Measurements from ENCODE around the gene PRUNE2.

The PRUNE2 gene

GRCh38 chr9:76592974-76593347 lies 313.0 kb downstream of the PRUNE2 start:
- no peaks in the 10 kb centered on the region for H3K27me3 ChIP-seq
- H3K27ac ChIP-seq, result peak overlapping the region; percentile 49
- H3K36me3 ChIP-seq, result no peaks in the 10 kb centered on the region
- TF ChIP-seq, protein P1, sequence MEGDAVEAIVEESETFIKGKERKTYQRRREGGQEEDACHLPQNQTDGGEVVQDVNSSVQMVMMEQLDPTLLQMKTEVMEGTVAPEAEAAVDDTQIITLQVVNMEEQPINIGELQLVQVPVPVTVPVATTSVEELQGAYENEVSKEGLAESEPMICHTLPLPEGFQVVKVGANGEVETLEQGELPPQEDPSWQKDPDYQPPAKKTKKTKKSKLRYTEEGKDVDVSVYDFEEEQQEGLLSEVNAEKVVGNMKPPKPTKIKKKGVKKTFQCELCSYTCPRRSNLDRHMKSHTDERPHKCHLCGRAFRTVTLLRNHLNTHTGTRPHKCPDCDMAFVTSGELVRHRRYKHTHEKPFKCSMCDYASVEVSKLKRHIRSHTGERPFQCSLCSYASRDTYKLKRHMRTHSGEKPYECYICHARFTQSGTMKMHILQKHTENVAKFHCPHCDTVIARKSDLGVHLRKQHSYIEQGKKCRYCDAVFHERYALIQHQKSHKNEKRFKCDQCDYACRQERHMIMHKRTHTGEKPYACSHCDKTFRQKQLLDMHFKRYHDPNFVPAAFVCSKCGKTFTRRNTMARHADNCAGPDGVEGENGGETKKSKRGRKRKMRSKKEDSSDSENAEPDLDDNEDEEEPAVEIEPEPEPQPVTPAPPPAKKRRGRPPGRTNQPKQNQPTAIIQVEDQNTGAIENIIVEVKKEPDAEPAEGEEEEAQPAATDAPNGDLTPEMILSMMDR (IDR thresholded peaks at IDR 0.05), result no peak
- peaks cover 50 to 58% of the 10 kb centered on the region in 2 experiments for H3K4me1 ChIP-seq (ENCODE audit: control insufficient read depth in 1 of 2, insufficient read depth in 1 of 2, low read depth in 1 of 2, low read length in 1 of 2)
- H3K4me3 ChIP-seq (ENCODE audit: low read depth in 1 of 2, low read length in 1 of 2), result no peak overlapping the region
- H3K9me3 ChIP-seq, result no peaks in the 10 kb centered on the region

DNA sequence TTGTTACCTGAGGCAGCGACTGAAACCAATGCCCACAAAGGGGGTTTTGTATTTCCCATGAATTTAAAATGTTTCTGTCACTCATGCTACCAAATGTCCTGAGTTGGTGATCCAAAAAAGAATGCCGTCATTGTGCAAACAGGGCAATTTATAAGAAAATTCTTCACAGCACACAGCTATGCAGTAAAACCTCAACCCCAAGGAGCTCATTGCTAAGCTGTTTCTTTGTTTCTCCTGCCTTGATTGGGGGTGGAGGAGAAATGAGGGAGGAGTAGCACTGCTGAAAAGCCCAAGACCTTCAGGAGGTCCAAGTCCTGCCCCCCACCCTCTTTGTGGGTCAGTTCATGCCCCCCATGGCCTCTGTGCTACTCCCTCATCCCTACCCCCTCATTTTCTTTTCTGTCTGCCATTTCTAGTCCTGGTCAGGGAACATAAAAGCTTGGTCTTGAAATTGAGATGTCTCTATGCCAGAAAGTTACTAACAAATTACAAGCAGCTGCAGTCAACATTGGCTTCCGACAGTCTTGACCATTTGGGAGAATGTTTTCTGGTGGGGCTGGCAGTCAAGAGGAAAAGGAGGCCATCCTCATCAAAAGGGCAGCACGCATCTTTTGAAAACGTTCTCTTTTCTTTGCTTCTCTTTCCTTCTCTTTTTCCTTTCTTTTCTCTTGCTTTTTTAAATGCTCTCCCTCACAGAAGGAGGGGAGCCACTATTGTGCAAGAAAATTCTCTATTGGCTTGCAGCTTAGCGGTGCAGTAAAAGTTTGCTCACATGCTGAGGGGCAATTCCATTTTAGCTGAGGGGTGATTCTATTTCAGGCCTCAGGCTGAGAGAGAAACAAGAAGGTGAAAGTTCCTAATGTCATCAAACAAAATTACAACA lies 313.6 kb downstream of the PRUNE2 start:
- Histone ChIP-seq H3K36me3 (no peaks in the 10 kb centered on the region), H3K4me1 (ENCODE audit: control insufficient read depth in 1 of 2, insufficient read depth in 1 of 2, low read depth in 1 of 2, low read length in 1 of 2) (peaks cover 50 to 55% of the 10 kb centered on the region in 2 experiments), H3K27me3 (no peaks in the 10 kb centered on the region), H3K27ac (peak overlapping the region; percentile 49), H3K4me3 (ENCODE audit: low read depth in 1 of 2, low read length in 1 of 2) (no peak overlapping the region), H3K9me3 (no peaks in the 10 kb centered on the region)
- TF ChIP-seq, protein P1 (IDR thresholded peaks at IDR 0.05), result no peak

DNA sequence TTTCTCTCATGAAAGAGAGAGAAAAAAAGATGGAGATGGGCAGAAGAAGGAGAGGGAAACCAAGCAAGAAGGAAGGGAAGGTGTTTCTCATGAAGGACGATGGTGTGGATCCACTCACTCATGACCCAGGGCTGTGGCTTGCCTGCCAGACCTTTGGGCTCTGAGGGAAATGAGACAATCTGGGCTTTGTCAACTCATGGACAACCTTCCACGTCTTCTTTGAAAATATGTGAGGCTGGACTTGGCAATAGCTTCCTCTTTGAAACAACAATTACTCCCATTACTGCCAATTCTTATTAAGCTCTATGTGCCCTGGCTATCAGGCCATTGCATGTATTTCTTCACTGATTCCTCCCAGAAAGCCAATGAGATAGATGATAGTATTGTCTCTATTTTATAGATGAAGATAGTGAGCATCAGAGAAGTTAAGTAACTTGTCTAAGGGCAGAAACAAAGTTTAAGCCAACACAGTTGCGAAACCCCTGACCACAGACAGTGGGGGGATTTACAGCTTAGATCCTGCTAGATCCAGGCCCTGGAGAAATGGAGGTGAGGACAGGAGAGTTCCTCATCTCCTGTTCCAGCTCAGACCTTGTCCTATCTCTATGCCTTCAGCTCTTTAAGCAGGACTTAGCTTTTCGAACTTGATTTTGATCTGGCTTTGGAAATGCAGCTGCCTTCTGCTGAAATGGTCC lies 314.5 kb downstream of the PRUNE2 start:
- H3K4me1 ChIP-seq (ENCODE audit: control insufficient read depth in 1 of 2, insufficient read depth in 1 of 2, low read depth in 1 of 2, low read length in 1 of 2), result peaks cover 42 to 53% of the 10 kb centered on the region in 2 experiments
- H3K4me3 ChIP-seq (ENCODE audit: low read depth in 1 of 2, low read length in 1 of 2), result no peak overlapping the region
- no peaks in the 10 kb centered on the region for H3K36me3 ChIP-seq
- TF ChIP-seq, protein P1 (IDR thresholded peaks at IDR 0.05), result no peak
- H3K27me3 ChIP-seq, result no peaks in the 10 kb centered on the region
- H3K9me3 ChIP-seq, result no peaks in the 10 kb centered on the region
- H3K27ac ChIP-seq, result peak overlapping the region; percentile 29

GRCh38 chr9:76588316-76588715 lies 317.6 kb downstream of the PRUNE2 start:
- TF ChIP-seq, protein P1 (IDR thresholded peaks at IDR 0.05), result no peak
- Histone ChIP-seq H3K36me3 (no peaks in the 10 kb centered on the region), H3K4me1 (ENCODE audit: control insufficient read depth in 1 of 2, insufficient read depth in 1 of 2, low read depth in 1 of 2, low read length in 1 of 2) (peaks cover 49 to 58% of the 10 kb centered on the region in 2 experiments), H3K4me3 (ENCODE audit: low read depth in 1 of 2, low read length in 1 of 2) (no peak overlapping the region), H3K27ac (peak overlapping the region; percentile 19), H3K9me3 (no peaks in the 10 kb centered on the region), H3K27me3 (no peaks in the 10 kb centered on the region)

DNA sequence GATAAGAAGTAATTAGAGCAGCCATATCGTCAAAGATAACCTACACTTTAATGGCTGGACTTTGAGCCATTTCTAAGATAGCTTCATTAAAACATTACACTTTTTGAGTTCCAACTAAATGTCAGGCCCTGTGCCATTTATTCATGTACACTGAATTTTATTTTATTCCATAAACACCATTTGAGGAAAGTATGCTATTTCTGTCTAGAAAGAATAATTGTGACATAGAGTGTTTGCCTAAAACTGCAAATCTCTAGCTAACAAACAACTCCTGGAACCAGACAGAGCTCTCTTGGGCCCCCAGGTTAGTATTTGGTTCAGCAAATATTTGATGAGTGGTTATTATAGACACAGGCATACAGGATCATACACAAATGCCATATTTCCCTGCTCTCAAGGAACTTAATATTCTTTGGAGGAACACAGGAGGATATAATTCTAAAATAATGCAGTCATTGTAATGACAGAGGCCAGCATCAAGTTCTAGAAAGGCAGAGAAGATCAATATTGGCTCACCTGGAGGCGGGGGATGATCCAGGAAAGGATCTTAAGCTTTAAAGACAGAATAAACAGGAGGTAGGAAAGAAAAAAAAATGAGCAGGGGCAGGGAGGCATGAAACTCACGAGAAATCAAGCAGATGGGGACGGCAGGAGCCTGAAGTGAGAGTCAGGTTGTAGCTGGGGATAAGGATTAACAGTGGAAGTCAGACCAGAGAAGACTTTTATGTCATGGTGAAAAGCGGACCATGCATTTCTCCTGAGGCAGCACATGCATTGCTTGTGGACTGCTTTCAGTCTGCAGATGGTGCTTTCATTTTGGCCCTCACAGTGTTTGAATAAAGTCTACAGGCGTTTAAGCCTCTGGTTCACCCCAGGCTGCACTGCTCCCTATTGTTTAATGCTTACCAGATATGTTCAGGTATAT lies 319.3 kb downstream of the PRUNE2 start:
- TF ChIP-seq, protein P1 (IDR thresholded peaks at IDR 0.05), result no peak
- H3K4me3 ChIP-seq (ENCODE audit: low read depth in 1 of 2, low read length in 1 of 2), result no peak overlapping the region
- no peaks in the 10 kb centered on the region for H3K36me3 ChIP-seq
- no peaks in the 10 kb centered on the region for H3K27me3 ChIP-seq
- no peaks in the 10 kb centered on the region for H3K9me3 ChIP-seq
- H3K27ac ChIP-seq, result peak overlapping the region; percentile 72
- H3K4me1 ChIP-seq (ENCODE audit: control insufficient read depth in 1 of 2, insufficient read depth in 1 of 2, low read depth in 1 of 2, low read length in 1 of 2), result peaks cover 32 to 44% of the 10 kb centered on the region in 2 experiments
